SJCRH30 (cell line): ENCODE results near the gene PTH. TPM values are rescaled to one million over a fixed set of nuclear protein-coding genes. Genes with fewer than 3 reads are reported as not detected.
A peak's percentile ranks its signal among the peaks of the same experiment; 100 is the strongest.

Experiments used
- DNase-seq, 2 experiments: peaks; one replicate each; pipeline ENCODE4 v3.0.0-alpha.2; 2015 to 2020
- H3K27ac ChIP-seq: fragments of 250-450 bp; sonication (Bioruptor Pico); 2 replicates; pipeline ENCODE4 v1.5.1; 2020; ENCODE audit warnings: mild to moderate bottlenecking, moderate library complexity
- H3K27me3 ChIP-seq: fragments of 250-450 bp; sonication (Bioruptor Pico); 2 replicates; pipeline ENCODE4 v1.5.1; 2020; ENCODE audit warnings: mild to moderate bottlenecking, moderate library complexity
- H3K36me3 ChIP-seq: fragments of 250-450 bp; sonication (Bioruptor Pico); 2 replicates; pipeline ENCODE4 v1.5.1; 2020; ENCODE audit warnings: mild to moderate bottlenecking, moderate library complexity
- H3K4me1 ChIP-seq: fragments of 250-450 bp; sonication (Bioruptor Pico); 2 replicates; pipeline ENCODE4 v1.5.1; 2020; ENCODE audit warnings: mild to moderate bottlenecking, moderate library complexity
- H3K4me3 ChIP-seq: fragments of 250-450 bp; sonication (Bioruptor Pico); 2 replicates; pipeline ENCODE4 v1.5.1; 2020; ENCODE audit warnings: mild to moderate bottlenecking, moderate library complexity
- H3K9me3 ChIP-seq: fragments of 250-450 bp; sonication (Bioruptor Pico); replicated peaks from 2 replicates; pipeline ENCODE4 v1.5.1; 2020; ENCODE audit warnings: mild to moderate bottlenecking, moderate library complexity
- total RNA-seq: library from RNA; depleted of rRNA; stranded (reverse); fragments of >200 nt; shearing (Covaris generic); gene quantifications from 2 replicates; pipeline ENCODE4 v1.2.3, GENCODE V29; 2014; rRNA removed

Gene PTH
- total RNA-seq, 1 experiment from 2014 or later: not detected

- H3K27me3 ChIP-seq: no peaks in the 10 kb centered on the region
- 0 out of 2 replicates have a peak, but pooled peaks cover 3% of the 10 kb centered on the region for H3K9me3 ChIP-seq
- no peak overlapping the region for H3K27ac ChIP-seq
- no peak overlapping the region for H3K4me3 ChIP-seq
- no peaks in the 10 kb centered on the region for H3K36me3 ChIP-seq
- DNase-seq: peak; percentile 22 to 62
- no peaks in the 10 kb centered on the region for H3K4me1 ChIP-seq
Measured at GRCh38 chr11:13465909-13466371, 29.9 kb downstream of the PTH start.

GRCh38 chr11:13463779-13464290, 32.0 kb downstream of the PTH start:
- H3K4me1 ChIP-seq: no peaks in the 10 kb centered on the region
- DNase-seq: no peak
- peak overlapping the region; percentile 80 for H3K4me3 ChIP-seq
- no peaks in the 10 kb centered on the region for H3K36me3 ChIP-seq
- H3K9me3 ChIP-seq: 0 out of 2 replicates have a peak, but pooled peaks cover 3% of the 10 kb centered on the region
- no peaks in the 10 kb centered on the region for H3K27me3 ChIP-seq
- H3K27ac ChIP-seq: peak overlapping the region; percentile 76

- no peaks in the 10 kb centered on the region for H3K27me3 ChIP-seq
- H3K4me1 ChIP-seq: no peaks in the 10 kb centered on the region
- peak; percentile 96 to 98 for DNase-seq
- H3K4me3 ChIP-seq: peak within 1 kb of the TSS; percentile 80
- no peaks in the 10 kb centered on the region for H3K36me3 ChIP-seq
- H3K9me3 ChIP-seq: no peaks in the 10 kb centered on the region
- H3K27ac ChIP-seq: peak within 1 kb of the TSS; percentile 76
Measured at GRCh38 chr11:13462901-13463778, 32.7 kb downstream of the PTH start, which contains the start of gene BTBD10. BTBD10 (minus strand) TSS chr11:13463222; CDS start chr11:13445124, 18,098 bp downstream.

- H3K27me3 ChIP-seq: no peaks in the 10 kb centered on the region
- no peaks in the 10 kb centered on the region for H3K4me1 ChIP-seq
- no peaks in the 10 kb centered on the region for H3K36me3 ChIP-seq
- H3K27ac ChIP-seq: peak overlapping the region; percentile 76
- peak; percentile 60 to 67 for DNase-seq
- H3K4me3 ChIP-seq: peak overlapping the region; percentile 80
- no peaks in the 10 kb centered on the region for H3K9me3 ChIP-seq
Measured at GRCh38 chr11:13462311-13462900, 33.4 kb downstream of the PTH start.

GRCh38 chr11:13461291-13461690, 34.5 kb downstream of the PTH start:
- H3K4me3 ChIP-seq: no peak overlapping the region
- H3K27ac ChIP-seq: no peak overlapping the region
- H3K36me3 ChIP-seq: no peaks in the 10 kb centered on the region
- no peak for DNase-seq
- H3K9me3 ChIP-seq: no peaks in the 10 kb centered on the region
- no peaks in the 10 kb centered on the region for H3K27me3 ChIP-seq
- no peaks in the 10 kb centered on the region for H3K4me1 ChIP-seq

GRCh38 chr11:13450832-13451397, 44.9 kb downstream of the PTH start:
- no peak overlapping the region for H3K4me3 ChIP-seq
- H3K27me3 ChIP-seq: no peaks in the 10 kb centered on the region
- no peaks in the 10 kb centered on the region for H3K36me3 ChIP-seq
- H3K9me3 ChIP-seq: no peaks in the 10 kb centered on the region
- H3K4me1 ChIP-seq: no peaks in the 10 kb centered on the region
- no peak overlapping the region for H3K27ac ChIP-seq
- no peak for DNase-seq

- no peaks in the 10 kb centered on the region for H3K9me3 ChIP-seq
- DNase-seq: no peak
- no peaks in the 10 kb centered on the region for H3K27me3 ChIP-seq
- no peaks in the 10 kb centered on the region for H3K4me1 ChIP-seq
- no peak overlapping the region for H3K27ac ChIP-seq
- no peak overlapping the region for H3K4me3 ChIP-seq
- no peaks in the 10 kb centered on the region for H3K36me3 ChIP-seq
Measured at GRCh38 chr11:13449522-13449921, 46.3 kb downstream of the PTH start.

- Histone ChIP-seq H3K27ac (no peak overlapping the region), H3K4me1 (no peaks in the 10 kb centered on the region), H3K4me3 (no peak overlapping the region), H3K9me3 (no peaks in the 10 kb centered on the region), H3K27me3 (no peaks in the 10 kb centered on the region), H3K36me3 (no peaks in the 10 kb centered on the region)
- no peak for DNase-seq
Measured at GRCh38 chr11:13448876-13449275, 46.9 kb downstream of the PTH start.

GRCh38 chr11:13446444-13446843, 49.4 kb downstream of the PTH start:
- Histone ChIP-seq H3K4me1 (no peaks in the 10 kb centered on the region), H3K27me3 (no peaks in the 10 kb centered on the region), H3K4me3 (no peak overlapping the region), H3K27ac (no peak overlapping the region), H3K9me3 (no peaks in the 10 kb centered on the region), H3K36me3 (no peaks in the 10 kb centered on the region)
- DNase-seq: no peak

GRCh38 chr11:13445588-13445987, 50.2 kb downstream of the PTH start:
- Histone ChIP-seq H3K27me3 (no peaks in the 10 kb centered on the region), H3K27ac (no peak overlapping the region), H3K4me3 (no peak overlapping the region), H3K9me3 (no peaks in the 10 kb centered on the region), H3K36me3 (no peaks in the 10 kb centered on the region), H3K4me1 (no peaks in the 10 kb centered on the region)
- no peak for DNase-seq

Other genes starting within 250 kb of the PTH start
- 10.0 and 15.3 TPM in 2 replicates for gene BMAL1, start 218.2 kb downstream of the PTH start, total RNA-seq
- 37.1 and 38.6 TPM in 2 replicates for gene BTBD10, start 32.8 kb downstream of the PTH start, total RNA-seq
- gene FAR1, start 172.7 kb upstream of the PTH start, total RNA-seq: 73.7 and 88.5 TPM in 2 replicates